Measurements from ENCODE around the gene CYP2D6. TPM values are rescaled to one million over a fixed set of nuclear protein-coding genes. Genes with fewer than 3 reads are reported as not detected.

Gene CYP2D6
- total and polyA plus RNA-seq, 2 of the 13 experiments (the other 11 are each of a cell fraction or from before 2014, with no cell fraction given): 1.0 to 3.7 TPM

DNA sequence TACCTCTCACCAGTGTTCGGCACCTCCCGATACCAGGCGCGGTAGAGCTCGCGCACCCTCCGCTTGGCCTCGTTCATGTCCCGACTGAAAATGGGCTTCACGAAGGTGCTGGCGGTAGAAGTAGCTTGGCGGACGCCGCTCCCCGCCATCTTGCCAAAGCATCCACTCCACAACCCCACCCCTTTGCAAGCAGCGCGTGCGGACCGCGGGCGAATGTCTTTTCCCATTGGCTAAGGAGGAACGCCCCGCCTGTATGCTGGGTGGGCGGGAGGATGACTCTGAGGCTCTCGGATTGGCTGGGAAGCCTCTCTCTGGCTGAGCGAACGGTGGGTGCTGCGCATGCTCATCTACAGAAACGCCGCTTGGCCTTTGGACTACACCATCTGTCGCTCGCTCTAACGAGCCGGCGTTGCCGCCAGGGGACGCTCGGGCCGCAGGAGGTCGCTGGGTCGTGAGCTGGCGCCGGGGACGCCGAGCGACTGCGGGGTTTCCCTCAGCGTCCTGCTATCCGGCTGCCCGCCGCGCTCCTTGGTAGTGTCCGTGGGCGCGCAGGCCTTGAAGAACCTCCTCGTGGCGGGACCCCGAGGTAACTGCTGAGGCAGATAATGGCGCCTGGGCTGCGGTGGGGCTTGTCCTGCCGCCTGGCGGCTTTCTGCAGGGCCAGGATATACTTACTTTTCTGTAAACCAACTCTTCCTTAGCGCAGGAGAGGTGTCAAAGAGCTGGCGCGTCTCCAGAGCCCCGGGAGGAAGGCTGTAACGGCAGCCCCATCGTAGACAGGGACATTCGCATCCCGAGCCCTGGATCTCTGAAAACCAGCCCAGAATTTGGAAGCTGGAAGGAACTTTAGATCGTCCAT lies 39.8 kb downstream of the CYP2D6 start, which contains the start of gene NDUFA6 (continued):
- TF ChIP-seq SP2 (CRISPR knock-in tag; IDR thresholded peaks at IDR 0.05): peak; percentile 80
- TF ChIP-seq ZFP1 (CRISPR knock-in tag; IDR thresholded peaks at IDR 0.05): peak; percentile 52; the same call in 1 of the 2 replicates
- TF ChIP-seq, protein P1, sequence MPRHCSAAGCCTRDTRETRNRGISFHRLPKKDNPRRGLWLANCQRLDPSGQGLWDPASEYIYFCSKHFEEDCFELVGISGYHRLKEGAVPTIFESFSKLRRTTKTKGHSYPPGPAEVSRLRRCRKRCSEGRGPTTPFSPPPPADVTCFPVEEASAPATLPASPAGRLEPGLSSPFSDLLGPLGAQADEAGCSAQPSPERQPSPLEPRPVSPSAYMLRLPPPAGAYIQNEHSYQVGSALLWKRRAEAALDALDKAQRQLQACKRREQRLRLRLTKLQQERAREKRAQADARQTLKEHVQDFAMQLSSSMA (CRISPR knock-in tag; IDR thresholded peaks at IDR 0.05): no peak
- TF ChIP-seq NFE2L1 (CRISPR knock-in tag; IDR thresholded peaks at IDR 0.05; ENCODE audit: borderline replicate concordance): 0 out of 2 replicates have a peak, but pooled peaks have one; percentile 62
- TF ChIP-seq HMG20B (CRISPR knock-in tag; conservative IDR thresholded peaks at IDR 0.05): no peak
- TF ChIP-seq KDM6A (CRISPR knock-in tag; IDR thresholded peaks at IDR 0.05; ENCODE audit: low read depth): no peak
- TF ChIP-seq, protein P2, sequence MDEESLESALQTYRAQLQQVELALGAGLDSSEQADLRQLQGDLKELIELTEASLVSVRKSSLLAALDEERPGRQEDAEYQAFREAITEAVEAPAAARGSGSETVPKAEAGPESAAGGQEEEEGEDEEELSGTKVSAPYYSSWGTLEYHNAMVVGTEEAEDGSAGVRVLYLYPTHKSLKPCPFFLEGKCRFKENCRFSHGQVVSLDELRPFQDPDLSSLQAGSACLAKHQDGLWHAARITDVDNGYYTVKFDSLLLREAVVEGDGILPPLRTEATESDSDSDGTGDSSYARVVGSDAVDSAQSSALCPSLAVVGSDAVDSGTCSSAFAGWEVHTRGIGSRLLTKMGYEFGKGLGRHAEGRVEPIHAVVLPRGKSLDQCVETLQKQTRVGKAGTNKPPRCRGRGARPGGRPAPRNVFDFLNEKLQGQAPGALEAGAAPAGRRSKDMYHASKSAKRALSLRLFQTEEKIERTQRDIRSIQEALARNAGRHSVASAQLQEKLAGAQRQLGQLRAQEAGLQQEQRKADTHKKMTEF (CRISPR knock-in tag; IDR thresholded peaks at IDR 0.05): peak; percentile 87
- TF ChIP-seq, protein P3, sequence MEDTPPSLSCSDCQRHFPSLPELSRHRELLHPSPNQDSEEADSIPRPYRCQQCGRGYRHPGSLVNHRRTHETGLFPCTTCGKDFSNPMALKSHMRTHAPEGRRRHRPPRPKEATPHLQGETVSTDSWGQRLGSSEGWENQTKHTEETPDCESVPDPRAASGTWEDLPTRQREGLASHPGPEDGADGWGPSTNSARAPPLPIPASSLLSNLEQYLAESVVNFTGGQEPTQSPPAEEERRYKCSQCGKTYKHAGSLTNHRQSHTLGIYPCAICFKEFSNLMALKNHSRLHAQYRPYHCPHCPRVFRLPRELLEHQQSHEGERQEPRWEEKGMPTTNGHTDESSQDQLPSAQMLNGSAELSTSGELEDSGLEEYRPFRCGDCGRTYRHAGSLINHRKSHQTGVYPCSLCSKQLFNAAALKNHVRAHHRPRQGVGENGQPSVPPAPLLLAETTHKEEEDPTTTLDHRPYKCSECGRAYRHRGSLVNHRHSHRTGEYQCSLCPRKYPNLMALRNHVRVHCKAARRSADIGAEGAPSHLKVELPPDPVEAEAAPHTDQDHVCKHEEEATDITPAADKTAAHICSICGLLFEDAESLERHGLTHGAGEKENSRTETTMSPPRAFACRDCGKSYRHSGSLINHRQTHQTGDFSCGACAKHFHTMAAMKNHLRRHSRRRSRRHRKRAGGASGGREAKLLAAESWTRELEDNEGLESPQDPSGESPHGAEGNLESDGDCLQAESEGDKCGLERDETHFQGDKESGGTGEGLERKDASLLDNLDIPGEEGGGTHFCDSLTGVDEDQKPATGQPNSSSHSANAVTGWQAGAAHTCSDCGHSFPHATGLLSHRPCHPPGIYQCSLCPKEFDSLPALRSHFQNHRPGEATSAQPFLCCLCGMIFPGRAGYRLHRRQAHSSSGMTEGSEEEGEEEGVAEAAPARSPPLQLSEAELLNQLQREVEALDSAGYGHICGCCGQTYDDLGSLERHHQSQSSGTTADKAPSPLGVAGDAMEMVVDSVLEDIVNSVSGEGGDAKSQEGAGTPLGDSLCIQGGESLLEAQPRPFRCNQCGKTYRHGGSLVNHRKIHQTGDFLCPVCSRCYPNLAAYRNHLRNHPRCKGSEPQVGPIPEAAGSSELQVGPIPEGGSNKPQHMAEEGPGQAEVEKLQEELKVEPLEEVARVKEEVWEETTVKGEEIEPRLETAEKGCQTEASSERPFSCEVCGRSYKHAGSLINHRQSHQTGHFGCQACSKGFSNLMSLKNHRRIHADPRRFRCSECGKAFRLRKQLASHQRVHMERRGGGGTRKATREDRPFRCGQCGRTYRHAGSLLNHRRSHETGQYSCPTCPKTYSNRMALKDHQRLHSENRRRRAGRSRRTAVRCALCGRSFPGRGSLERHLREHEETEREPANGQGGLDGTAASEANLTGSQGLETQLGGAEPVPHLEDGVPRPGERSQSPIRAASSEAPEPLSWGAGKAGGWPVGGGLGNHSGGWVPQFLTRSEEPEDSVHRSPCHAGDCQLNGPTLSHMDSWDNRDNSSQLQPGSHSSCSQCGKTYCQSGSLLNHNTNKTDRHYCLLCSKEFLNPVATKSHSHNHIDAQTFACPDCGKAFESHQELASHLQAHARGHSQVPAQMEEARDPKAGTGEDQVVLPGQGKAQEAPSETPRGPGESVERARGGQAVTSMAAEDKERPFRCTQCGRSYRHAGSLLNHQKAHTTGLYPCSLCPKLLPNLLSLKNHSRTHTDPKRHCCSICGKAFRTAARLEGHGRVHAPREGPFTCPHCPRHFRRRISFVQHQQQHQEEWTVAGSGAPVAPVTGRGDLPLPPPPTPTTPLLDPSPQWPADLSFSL (CRISPR knock-in tag; IDR thresholded peaks at IDR 0.05): no peak
- TF ChIP-seq TBX2 (CRISPR knock-in tag; IDR thresholded peaks at IDR 0.05; ENCODE audit: borderline replicate concordance): peak; percentile 70
- TF ChIP-seq ZNF431 (CRISPR knock-in tag; IDR thresholded peaks at IDR 0.05; ENCODE audit: borderline replicate concordance, low read depth): peak; percentile 58; the same call in 1 of the 2 replicates
- no peak for TF ChIP-seq U2AF1 (optimal IDR thresholded peaks at IDR 0.05; ENCODE audit: low read depth, low read length)
- TF ChIP-seq GATAD2A (CRISPR knock-in tag; IDR thresholded peaks at IDR 0.05): peak; percentile 62; the same call in 1 of the 2 replicates
- TF ChIP-seq DMAP1 (CRISPR knock-in tag; IDR thresholded peaks at IDR 0.05): peak; percentile 72; the same call in 1 of the 2 replicates
- 0 out of 2 replicates have a peak, but pooled peaks have one; percentile 46 for TF ChIP-seq MIER3 (CRISPR knock-in tag; IDR thresholded peaks at IDR 0.05; ENCODE audit: borderline replicate concordance)
- TF ChIP-seq EP300 (IDR thresholded peaks at IDR 0.05; ENCODE audit: low read depth in 2 of 2, low read length in 2 of 2): peak in 1 of 2 experiments; percentile 53; a peak in 1 of 4 replicates
- TF ChIP-seq EP300 (CRISPR knock-in tag; IDR thresholded peaks at IDR 0.05; ENCODE audit: borderline replicate concordance): no peak; the same call in 1 of the 2 replicates
- TF ChIP-seq ZMYM3 (CRISPR knock-in tag; IDR thresholded peaks at IDR 0.05): 0 out of 2 replicates have a peak, but pooled peaks have one; percentile 33
- no peak for TF ChIP-seq HNRNPUL1 (IDR thresholded peaks at IDR 0.05; ENCODE audit: low read depth, low read length)
- no peak for TF ChIP-seq NBN (conservative IDR thresholded peaks at IDR 0.05)
- TF ChIP-seq, protein P4, sequence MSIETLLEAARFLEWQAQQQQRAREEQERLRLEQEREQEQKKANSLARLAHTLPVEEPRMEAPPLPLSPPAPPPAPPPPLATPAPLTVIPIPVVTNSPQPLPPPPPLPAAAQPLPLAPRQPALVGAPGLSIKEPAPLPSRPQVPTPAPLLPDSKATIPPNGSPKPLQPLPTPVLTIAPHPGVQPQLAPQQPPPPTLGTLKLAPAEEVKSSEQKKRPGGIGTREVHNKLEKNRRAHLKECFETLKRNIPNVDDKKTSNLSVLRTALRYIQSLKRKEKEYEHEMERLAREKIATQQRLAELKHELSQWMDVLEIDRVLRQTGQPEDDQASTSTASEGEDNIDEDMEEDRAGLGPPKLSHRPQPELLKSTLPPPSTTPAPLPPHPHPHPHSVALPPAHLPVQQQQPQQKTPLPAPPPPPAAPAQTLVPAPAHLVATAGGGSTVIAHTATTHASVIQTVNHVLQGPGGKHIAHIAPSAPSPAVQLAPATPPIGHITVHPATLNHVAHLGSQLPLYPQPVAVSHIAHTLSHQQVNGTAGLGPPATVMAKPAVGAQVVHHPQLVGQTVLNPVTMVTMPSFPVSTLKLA (IDR thresholded peaks at IDR 0.05): peak; percentile 84

Data from HepG2 (cell line).